H54 (cell line): ENCODE measurements around the gene LGR4.

Experiments used
- DNase-seq: peaks from one replicate; pipeline ENCODE4 v3.0.0; 2011; ENCODE audit warnings: low spot score, mixed read lengths; ENCODE audit not compliant: insufficient read length
- FAIRE-seq: peaks from 3 replicates; lab custom pipeline; 2011; peaks lifted over from hg19 to GRCh38; lab: Jason Lieb, UNC
- POLR2A ChIP-seq: IDR thresholded peaks from 2 replicates; pipeline ENCODE4 v1.6.1; 2011; ENCODE audit warnings: low read depth, mild to moderate bottlenecking, low read length

LGR4 gene

GRCh38 chr11:27470826-27471588 lies 1.6 kb downstream of the LGR4 start:
- DNase-seq (no peak), FAIRE-seq (no peak)
- no peak for TF ChIP-seq POLR2A

- TF ChIP-seq POLR2A, result no peak
- no peak for DNase-seq
- FAIRE-seq, result no peak
Measured at GRCh38 chr11:27470166-27470565, 2.4 kb downstream of the LGR4 start.

- no peak for FAIRE-seq
- DNase-seq, result no peak
- TF ChIP-seq POLR2A, result no peak
Measured at GRCh38 chr11:27468995-27469695, 3.4 kb downstream of the LGR4 start.

- peak; percentile 64 for FAIRE-seq
- TF ChIP-seq POLR2A, result no peak
- DNase-seq, result no peak
Measured at GRCh38 chr11:27468209-27468994, 4.2 kb downstream of the LGR4 start.

GRCh38 chr11:27467181-27467913 lies 5.2 kb downstream of the LGR4 start:
- FAIRE-seq (no peak), DNase-seq (no peak)
- TF ChIP-seq POLR2A, result no peak

- TF ChIP-seq POLR2A, result no peak
- FAIRE-seq, result no peak
- DNase-seq, result no peak
Measured at GRCh38 chr11:27466363-27466762, 6.2 kb downstream of the LGR4 start.

- FAIRE-seq, result no peak
- TF ChIP-seq POLR2A, result no peak
- DNase-seq, result no peak
Measured at GRCh38 chr11:27465629-27466028, 7.0 kb downstream of the LGR4 start.

- no peak for DNase-seq
- no peak for TF ChIP-seq POLR2A
- FAIRE-seq, result no peak
Measured at GRCh38 chr11:27464909-27465308, 7.7 kb downstream of the LGR4 start.

- TF ChIP-seq POLR2A, result no peak
- FAIRE-seq, result peak; percentile 36
- no peak for DNase-seq
Measured at GRCh38 chr11:27464289-27464696, 8.3 kb downstream of the LGR4 start.

- no peak for DNase-seq
- no peak for FAIRE-seq
- no peak for TF ChIP-seq POLR2A
Measured at GRCh38 chr11:27462543-27462942, 10.0 kb downstream of the LGR4 start.

GRCh38 chr11:27460158-27460978 lies 12.2 kb downstream of the LGR4 start:
- TF ChIP-seq POLR2A, result no peak
- no peak for DNase-seq
- no peak for FAIRE-seq

GRCh38 chr11:27459191-27459590 lies 13.4 kb downstream of the LGR4 start:
- TF ChIP-seq POLR2A, result no peak
- DNase-seq, result no peak
- no peak for FAIRE-seq

GRCh38 chr11:27458182-27458581 lies 14.4 kb downstream of the LGR4 start:
- FAIRE-seq, result no peak

More at GRCh38 chr11:27458182-27458581, 14.4 kb downstream of the LGR4 start:
- no peak for DNase-seq
- no peak for TF ChIP-seq POLR2A
